Measurements from ENCODE around the gene NFKB1.

The NFKB1 gene

DNA sequence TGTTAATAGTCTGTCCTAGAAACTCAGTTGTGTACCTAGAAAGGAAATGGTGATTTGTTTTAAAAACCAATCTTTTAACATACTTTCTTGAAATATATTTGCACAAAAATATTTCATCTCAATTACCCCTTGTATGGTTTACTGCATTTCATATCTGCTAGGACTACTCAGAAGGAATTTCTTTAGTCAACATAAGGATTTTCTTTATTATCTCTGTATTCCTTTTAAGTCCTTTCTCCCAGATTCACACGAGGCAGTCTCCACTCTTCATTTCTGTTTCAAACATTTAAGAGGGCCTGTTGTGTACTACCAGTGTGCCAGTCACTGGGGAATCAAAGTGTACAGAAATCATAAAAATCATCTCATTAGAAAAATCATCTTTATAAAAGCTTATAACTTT, 28.8 kb downstream of the NFKB1 start:
- Histone ChIP-seq H3K27me3 (ENCODE audit: insufficient read depth, low read length) (no peaks in the 10 kb centered on the region), H3K9me3 (ENCODE audit: insufficient read depth, low read depth, low read length) (no peaks in the 10 kb centered on the region), H4K91ac (ENCODE audit: low read depth, low read length) (no peak overlapping the region), H2AFZ (ENCODE audit: insufficient read depth, low read length, poor library complexity) (no peak overlapping the region), H3K23ac (ENCODE audit: low read length) (no peak overlapping the region), H3K4me2 (ENCODE audit: low read length) (no peak overlapping the region), H3K79me2 (ENCODE audit: control insufficient read depth, insufficient read depth, low read length, poor library complexity) (no peaks in the 10 kb centered on the region), H3K36me3 (ENCODE audit: control insufficient read depth in 1 of 2, insufficient read depth in 2 of 2, low read length in 2 of 2) (no peaks in the 10 kb centered on the region), H3K79me1 (ENCODE audit: low read length) (no peaks in the 10 kb centered on the region), H2BK5ac (ENCODE audit: low read depth, low read length, poor library complexity) (no peak overlapping the region), H3K4me3 (ENCODE audit: low read depth, low read length) (no peak overlapping the region), H2BK120ac (ENCODE audit: insufficient read depth, low read length, poor library complexity) (no peak overlapping the region), H3K27ac (ENCODE audit: low read depth, low read length) (no peak overlapping the region), H4K8ac (ENCODE audit: low read depth, low read length) (no peak overlapping the region), H3K18ac (ENCODE audit: low read length) (no peak overlapping the region), H3K9ac (ENCODE audit: low read length) (no peak overlapping the region), H2AK5ac (ENCODE audit: low read length) (no peak overlapping the region), H4K12ac (ENCODE audit: low read depth, low read length) (no peak overlapping the region), H3K14ac (ENCODE audit: low read length) (no peak overlapping the region), H3K4ac (ENCODE audit: low read depth, low read length) (no peak overlapping the region), H3K4me1 (ENCODE audit: control insufficient read depth in 1 of 2, insufficient read depth in 2 of 2, low read length in 2 of 2) (no peaks in the 10 kb centered on the region), H2BK12ac (ENCODE audit: low read length) (no peak overlapping the region)
- WGBS (ENCODE audit: extremely low coverage, insufficient coverage, insufficient read length): no CpG with 5 or more reads among the region's 1 CpG
- no peak for DNase-seq

GRCh38 chr4:102530986-102531385, 29.8 kb downstream of the NFKB1 start:
- Histone ChIP-seq H3K4me1 (ENCODE audit: control insufficient read depth in 1 of 2, insufficient read depth in 2 of 2, low read length in 2 of 2) (no peaks in the 10 kb centered on the region), H4K8ac (ENCODE audit: low read depth, low read length) (no peak overlapping the region), H4K12ac (ENCODE audit: low read depth, low read length) (no peak overlapping the region), H3K14ac (ENCODE audit: low read length) (no peak overlapping the region), H2BK120ac (ENCODE audit: insufficient read depth, low read length, poor library complexity) (no peak overlapping the region), H3K9ac (ENCODE audit: low read length) (no peak overlapping the region), H2AFZ (ENCODE audit: insufficient read depth, low read length, poor library complexity) (no peak overlapping the region), H3K9me3 (ENCODE audit: insufficient read depth, low read depth, low read length) (no peaks in the 10 kb centered on the region), H2BK12ac (ENCODE audit: low read length) (no peak overlapping the region), H3K4ac (ENCODE audit: low read depth, low read length) (no peak overlapping the region), H2BK5ac (ENCODE audit: low read depth, low read length, poor library complexity) (no peak overlapping the region), H3K36me3 (ENCODE audit: control insufficient read depth in 1 of 2, insufficient read depth in 2 of 2, low read length in 2 of 2) (no peaks in the 10 kb centered on the region), H3K79me1 (ENCODE audit: low read length) (no peaks in the 10 kb centered on the region), H3K27me3 (ENCODE audit: insufficient read depth, low read length) (no peaks in the 10 kb centered on the region), H3K27ac (ENCODE audit: low read depth, low read length) (no peak overlapping the region), H2AK5ac (ENCODE audit: low read length) (no peak overlapping the region), H3K23ac (ENCODE audit: low read length) (no peak overlapping the region), H3K4me2 (ENCODE audit: low read length) (no peak overlapping the region), H3K18ac (ENCODE audit: low read length) (no peak overlapping the region), H3K4me3 (ENCODE audit: low read depth, low read length) (no peak overlapping the region), H3K79me2 (ENCODE audit: control insufficient read depth, insufficient read depth, low read length, poor library complexity) (no peaks in the 10 kb centered on the region), H4K91ac (ENCODE audit: low read depth, low read length) (no peak overlapping the region)
- no CpG with 5 or more reads among the region's 2 CpGs for WGBS (ENCODE audit: extremely low coverage, insufficient coverage, insufficient read length)
- DNase-seq: no peak

- no peaks in the 10 kb centered on the region for H3K36me3 ChIP-seq (ENCODE audit: control insufficient read depth in 1 of 2, insufficient read depth in 2 of 2, low read length in 2 of 2)
- H3K9ac ChIP-seq (ENCODE audit: low read length): no peak overlapping the region
- no peak overlapping the region for H3K18ac ChIP-seq (ENCODE audit: low read length)
- H2BK12ac ChIP-seq (ENCODE audit: low read length): no peak overlapping the region
- no peaks in the 10 kb centered on the region for H3K79me2 ChIP-seq (ENCODE audit: control insufficient read depth, insufficient read depth, low read length, poor library complexity)
- no peak overlapping the region for H2BK5ac ChIP-seq (ENCODE audit: low read depth, low read length, poor library complexity)
- no CpG with 5 or more reads among the region's 1 CpG for WGBS (ENCODE audit: extremely low coverage, insufficient coverage, insufficient read length)
- no peak overlapping the region for H3K4me3 ChIP-seq (ENCODE audit: low read depth, low read length)
- H2AK5ac ChIP-seq (ENCODE audit: low read length): no peak overlapping the region
- H4K91ac ChIP-seq (ENCODE audit: low read depth, low read length): no peak overlapping the region
- H3K23ac ChIP-seq (ENCODE audit: low read length): no peak overlapping the region
- H3K14ac ChIP-seq (ENCODE audit: low read length): no peak overlapping the region
- no peaks in the 10 kb centered on the region for H3K27me3 ChIP-seq (ENCODE audit: insufficient read depth, low read length)
- H3K9me3 ChIP-seq (ENCODE audit: insufficient read depth, low read depth, low read length): no peaks in the 10 kb centered on the region
- DNase-seq: no peak
- H3K4ac ChIP-seq (ENCODE audit: low read depth, low read length): no peak overlapping the region
- H3K27ac ChIP-seq (ENCODE audit: low read depth, low read length): no peak overlapping the region
- H3K4me1 ChIP-seq (ENCODE audit: control insufficient read depth in 1 of 2, insufficient read depth in 2 of 2, low read length in 2 of 2): no peaks in the 10 kb centered on the region
- H3K79me1 ChIP-seq (ENCODE audit: low read length): no peaks in the 10 kb centered on the region
- no peak overlapping the region for H2BK120ac ChIP-seq (ENCODE audit: insufficient read depth, low read length, poor library complexity)
- no peak overlapping the region for H3K4me2 ChIP-seq (ENCODE audit: low read length)
- no peak overlapping the region for H4K8ac ChIP-seq (ENCODE audit: low read depth, low read length)
- H4K12ac ChIP-seq (ENCODE audit: low read depth, low read length): no peak overlapping the region
- H2AFZ ChIP-seq (ENCODE audit: insufficient read depth, low read length, poor library complexity): no peak overlapping the region
These were observed 30.3 kb downstream of the NFKB1 start for GRCh38 chr4:102531462-102531861.

DNA sequence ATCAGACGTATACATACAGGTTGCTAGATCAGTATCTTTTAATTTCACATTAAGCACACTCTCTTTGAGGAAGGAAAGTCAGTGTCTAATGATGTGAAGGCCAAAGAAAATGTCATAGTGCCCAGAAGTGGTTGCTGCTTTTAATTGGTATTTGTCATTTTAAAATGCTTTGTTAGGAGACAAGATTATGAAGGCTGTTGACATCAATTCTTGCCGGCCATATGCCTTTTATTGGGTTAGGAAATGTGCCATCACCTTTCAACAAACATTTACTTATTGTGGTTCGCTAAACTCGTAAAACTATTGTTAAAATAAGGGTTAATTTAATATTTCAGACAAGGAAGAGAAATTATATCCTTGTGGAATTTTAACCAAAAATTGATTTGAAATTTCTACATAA, 32.2 kb downstream of the NFKB1 start:
- WGBS (ENCODE audit: extremely low coverage, insufficient coverage, insufficient read length): no CpG with 5 or more reads among the region's 4 CpGs
- Histone ChIP-seq H3K79me1 (ENCODE audit: low read length) (no peaks in the 10 kb centered on the region), H3K4me1 (ENCODE audit: control insufficient read depth in 1 of 2, insufficient read depth in 2 of 2, low read length in 2 of 2) (no peaks in the 10 kb centered on the region), H3K4ac (ENCODE audit: low read depth, low read length) (no peak overlapping the region), H3K27me3 (ENCODE audit: insufficient read depth, low read length) (no peaks in the 10 kb centered on the region), H3K4me2 (ENCODE audit: low read length) (no peak overlapping the region), H2AFZ (ENCODE audit: insufficient read depth, low read length, poor library complexity) (no peak overlapping the region), H2BK5ac (ENCODE audit: low read depth, low read length, poor library complexity) (no peak overlapping the region), H3K4me3 (ENCODE audit: low read depth, low read length) (no peak overlapping the region), H3K36me3 (ENCODE audit: control insufficient read depth in 1 of 2, insufficient read depth in 2 of 2, low read length in 2 of 2) (peaks cover 0 to under 1% of the 10 kb centered on the region in 2 experiments), H3K23ac (ENCODE audit: low read length) (no peak overlapping the region), H3K27ac (ENCODE audit: low read depth, low read length) (no peak overlapping the region), H4K12ac (ENCODE audit: low read depth, low read length) (no peak overlapping the region), H3K9me3 (ENCODE audit: insufficient read depth, low read depth, low read length) (no peaks in the 10 kb centered on the region), H2BK120ac (ENCODE audit: insufficient read depth, low read length, poor library complexity) (no peak overlapping the region), H3K14ac (ENCODE audit: low read length) (no peak overlapping the region), H4K8ac (ENCODE audit: low read depth, low read length) (no peak overlapping the region), H3K79me2 (ENCODE audit: control insufficient read depth, insufficient read depth, low read length, poor library complexity) (no peaks in the 10 kb centered on the region), H3K9ac (ENCODE audit: low read length) (no peak overlapping the region), H3K18ac (ENCODE audit: low read length) (no peak overlapping the region), H2BK12ac (ENCODE audit: low read length) (no peak overlapping the region), H4K91ac (ENCODE audit: low read depth, low read length) (no peak overlapping the region), H2AK5ac (ENCODE audit: low read length) (no peak overlapping the region)
- no peak for DNase-seq
